Ascending aorta (tissue), 2 donors: ENCODE data around the gene CA12. TPM values are rescaled to one million over a fixed set of nuclear protein-coding genes. Genes with fewer than 3 reads are reported as not detected.

Experiments used
- DNase-seq, 2 donors: peaks; one replicate each; pipeline ENCODE4 v3.0.0-alpha.2; 2019; ENCODE audit warnings: low spot score in 2 of 2
- H3K27ac ChIP-seq, 2 donors: fragments of 200-600 bp; sonication (generic); one replicate each; pipeline ENCODE4 v1.5.1; 2016 to 2017; ENCODE audit warnings: mild to moderate bottlenecking in 1 of 2
- H3K27me3 ChIP-seq: fragments of 200-600 bp; sonication (generic); one replicate; pipeline ENCODE4 v1.5.1; 2017
- H3K36me3 ChIP-seq, 2 donors: fragments of 200-600 bp; sonication (generic); one replicate each; pipeline ENCODE4 v1.5.1; 2016
- H3K4me1 ChIP-seq, 2 donors: fragments of 200-600 bp; sonication (generic); one replicate each; pipeline ENCODE4 v1.5.1; 2016 to 2017; ENCODE audit warnings: mild to moderate bottlenecking in 1 of 2
- H3K4me3 ChIP-seq, 2 donors: fragments of 200-600 bp; sonication (generic); one replicate each; pipeline ENCODE4 v1.5.1; 2016 to 2017; ENCODE audit warnings: mild to moderate bottlenecking in 1 of 2
- H3K9me3 ChIP-seq, 2 donors: fragments of 200-600 bp; sonication (generic); one replicate each; pipeline ENCODE4 v1.5.1; 2016
- CTCF ChIP-seq, 3 experiments: fragments of 200-600 bp in 2 of 3; fragments of 450-650 bp in 1 of 3; sonication (generic) in 2 of 3; IDR thresholded peaks; one replicate each; pipeline ENCODE4 v1.5.1; 2016 to 2019; ENCODE audit warnings: antibody characterized with exemption in 3 of 3, mild to moderate bottlenecking in 1 of 3, moderate library complexity in 1 of 3
- intact Hi-C: fragments of 100-400 bp; cut with DNase I; formaldehyde crosslinking; loops from one replicate; pipeline ENCODE4 v1.15.1; 2023
- total RNA-seq: library from RNA; depleted of rRNA; stranded (reverse); fragments of >200 nt; gene quantifications from one replicate; pipeline ENCODE4 v1.1.0, GENCODE V29; 2016

Gene CA12
- total RNA-seq, 1 donor from 2014 or later = 10.7 TPM

GRCh38 chr15:63405683-63406390 is 24.2 kb upstream of the CA12 start:
- DNase-seq = peak in 1 of 2 donors; percentile 22
- intact Hi-C loops = loop anchor here (10.0 kb wide), 1 partner anchor 251 kb away; the partner anchor contains the start of gene RPS27L
- Histone ChIP-seq H3K9me3 (no peaks in the 10 kb centered on the region), H3K4me1 (no peaks in the 10 kb centered on the region), H3K27me3 (no peaks in the 10 kb centered on the region), H3K36me3 (no peaks in the 10 kb centered on the region), H3K4me3 (no peak overlapping the region), H3K27ac (no peak overlapping the region)
- TF ChIP-seq CTCF (IDR thresholded peaks at IDR 0.05) = no peak

- no peak overlapping the region for H3K4me3 ChIP-seq
- H3K27me3 ChIP-seq = no peaks in the 10 kb centered on the region
- no peak overlapping the region for H3K27ac ChIP-seq
- no peaks in the 10 kb centered on the region for H3K4me1 ChIP-seq
- intact Hi-C loops = loop anchor here (10.0 kb wide), 1 partner anchor 250 kb away; the partner anchor contains the start of gene RPS27L
- no peak for TF ChIP-seq CTCF (IDR thresholded peaks at IDR 0.05)
- H3K36me3 ChIP-seq = no peaks in the 10 kb centered on the region
- no peaks in the 10 kb centered on the region for H3K9me3 ChIP-seq
- peak in 1 of 2 donors; percentile 50 for DNase-seq
These were observed 23.5 kb upstream of the CA12 start for GRCh38 chr15:63405159-63405558.

- TF ChIP-seq CTCF (IDR thresholded peaks at IDR 0.05) = no peak
- DNase-seq = peak in 1 of 2 donors; percentile 49
- H3K4me1 ChIP-seq = no peaks in the 10 kb centered on the region
- H3K9me3 ChIP-seq = no peaks in the 10 kb centered on the region
- intact Hi-C loops = loop anchor here (1.0 to 10.0 kb wide), 2 partner anchors 115 to 249 kb away; partner anchors contain the start of gene RPS27L
- no peak overlapping the region for H3K4me3 ChIP-seq
- H3K27ac ChIP-seq = no peak overlapping the region
- H3K27me3 ChIP-seq = no peaks in the 10 kb centered on the region
- no peaks in the 10 kb centered on the region for H3K36me3 ChIP-seq
These were observed 21.8 kb upstream of the CA12 start for GRCh38 chr15:63403254-63403945.

- peak overlapping the region in 1 of 2 donors; percentile 34 for H3K4me3 ChIP-seq
- no peaks in the 10 kb centered on the region for H3K36me3 ChIP-seq
- H3K27ac ChIP-seq = no peak overlapping the region
- no peaks in the 10 kb centered on the region for H3K4me1 ChIP-seq
- TF ChIP-seq CTCF (IDR thresholded peaks at IDR 0.05) = peak; percentile 59 to 76 (median 63)
- H3K27me3 ChIP-seq = no peaks in the 10 kb centered on the region
- H3K9me3 ChIP-seq = no peaks in the 10 kb centered on the region
- peak in 1 of 2 donors; percentile 38 for DNase-seq
- intact Hi-C loops = loop anchor here (1.0 to 10.0 kb wide), 2 partner anchors 114 to 248 kb away; partner anchors contain the start of gene RPS27L
These were observed 21.0 kb upstream of the CA12 start for GRCh38 chr15:63402498-63403253.

GRCh38 chr15:63401714-63402497 is 20.3 kb upstream of the CA12 start:
- Histone ChIP-seq H3K27me3 (no peaks in the 10 kb centered on the region), H3K9me3 (no peaks in the 10 kb centered on the region), H3K27ac (no peak overlapping the region), H3K4me1 (no peaks in the 10 kb centered on the region), H3K36me3 (no peaks in the 10 kb centered on the region), H3K4me3 (no peak overlapping the region)
- DNase-seq = peak in 1 of 2 donors; percentile 27
- no peak for TF ChIP-seq CTCF (IDR thresholded peaks at IDR 0.05)
- intact Hi-C loops = loop anchor here (10.0 kb wide), 1 partner anchor 247 kb away; the partner anchor contains the start of gene RPS27L
